Keratinocyte (primary cell): Measurements from ENCODE around the gene FGF10. TPM values are rescaled to one million over a fixed set of nuclear protein-coding genes. Genes with fewer than 3 reads are reported as not detected.

Experiments
- DNase-seq: peaks from one replicate; pipeline ENCODE4 v3.0.0-alpha.2; 2011; ENCODE audit warnings: low read depth, missing footprints, low spot score
- FAIRE-seq: peaks from 2 replicates; lab custom pipeline; 2011; peaks lifted over from hg19 to GRCh38; lab: Jason Lieb, UNC
- H2AFZ ChIP-seq: 2 replicates; pipeline ENCODE4 v1.6.0; 2012; ENCODE audit warnings: low read length, control low read depth, inconsistent platforms; ENCODE audit not compliant: control insufficient read depth
- H3K27ac ChIP-seq: 2 replicates; pipeline ENCODE4 v1.5.1; 2011; ENCODE audit warnings: low read length; ENCODE audit not compliant: control insufficient read depth, insufficient read depth
- H3K27me3 ChIP-seq: 3 replicates; pipeline ENCODE4 v1.6.0; 2011; ENCODE audit warnings: low read length; ENCODE audit not compliant: control insufficient read depth, insufficient read depth; ENCODE audit errors: extremely low read depth
- H3K36me3 ChIP-seq, 2 experiments: 2 replicates in 1 of 2; 3 replicates in 1 of 2; pipeline ENCODE4 v1.5.1; 2011; ENCODE audit warnings: low read length in 2 of 2, mild to moderate bottlenecking in 1 of 2; ENCODE audit not compliant: control insufficient read depth in 2 of 2, insufficient read depth in 2 of 2; ENCODE audit errors: extremely low read depth in 1 of 2
- H3K4me1 ChIP-seq: 3 replicates; pipeline ENCODE4 v1.5.1; 2011; ENCODE audit warnings: low read length; ENCODE audit not compliant: control insufficient read depth, insufficient read depth; ENCODE audit errors: extremely low read depth
- H3K4me2 ChIP-seq: 3 replicates; pipeline ENCODE4 v1.6.0; 2011; ENCODE audit warnings: low read depth, low read length; ENCODE audit not compliant: control insufficient read depth, insufficient read depth; ENCODE audit errors: extremely low read depth
- H3K4me3 ChIP-seq, 3 experiments: fragments of 200-600 bp in 1 of 3; sonication (generic) in 1 of 3; 2 replicates in 2 of 3; 3 replicates in 1 of 3; pipeline ENCODE4 v1.5.1; 2011 to 2016; ENCODE audit warnings: low read length in 3 of 3, mild to moderate bottlenecking in 3 of 3, control low read depth in 2 of 3, inconsistent platforms in 1 of 3, low read depth in 1 of 3, mixed read lengths in 1 of 3, mixed run types in 1 of 3, moderate library complexity in 1 of 3; ENCODE audit not compliant: control insufficient read depth in 2 of 3, insufficient read depth in 2 of 3; ENCODE audit errors: extremely low read depth in 1 of 3
- H3K79me2 ChIP-seq: 2 replicates; pipeline ENCODE4 v1.6.0; 2012; ENCODE audit warnings: low read length; ENCODE audit not compliant: control insufficient read depth, insufficient read depth
- H3K9ac ChIP-seq: 3 replicates; pipeline ENCODE4 v1.6.0; 2011; ENCODE audit warnings: low read length; ENCODE audit not compliant: control insufficient read depth, insufficient read depth; ENCODE audit errors: extremely low read depth
- H3K9me1 ChIP-seq: 3 replicates; pipeline ENCODE4 v1.6.0; 2011; ENCODE audit warnings: low read length; ENCODE audit not compliant: control insufficient read depth, insufficient read depth; ENCODE audit errors: extremely low read depth
- H3K9me3 ChIP-seq: 2 replicates; pipeline ENCODE4 v1.5.1; 2012; ENCODE audit warnings: low read depth, low read length; ENCODE audit not compliant: control insufficient read depth
- H4K20me1 ChIP-seq: 3 replicates; pipeline ENCODE4 v1.6.0; 2011; ENCODE audit warnings: low read length; ENCODE audit not compliant: control insufficient read depth, insufficient read depth; ENCODE audit errors: extremely low read depth
- CTCF ChIP-seq, 3 experiments: IDR thresholded peaks in 1 of 3; conservative IDR thresholded peaks in 1 of 3; optimal IDR thresholded peaks in 1 of 3; 2 replicates in 2 of 3; 3 replicates in 1 of 3; pipeline versions ENCODE3 to v1.5.1; 2011; ENCODE audit warnings: low read length in 3 of 3, mild to moderate bottlenecking in 3 of 3, moderate library complexity in 2 of 3, control low read depth in 1 of 3, inconsistent platforms in 1 of 3; ENCODE audit not compliant: insufficient read depth in 2 of 3; ENCODE audit errors: extremely low read depth in 1 of 3
- EZH2 ChIP-seq: IDR thresholded peaks from one replicate; pipeline ENCODE4 v1.6.1; 2012; ENCODE audit warnings: inconsistent platforms, mild to moderate bottlenecking, low read length, moderate library complexity
- dilution Hi-C: fragments of 300-500 bp; cut with MboI; formaldehyde crosslinking; loops from one replicate; pipeline ENCODE4 v1.7.0; 2020; ENCODE audit warnings: low sequenced_read_pairs; ENCODE audit not compliant: extremely low pct_ligation_motif_present
- polyA plus RNA-seq, 5 experiments: library from polyadenylated mRNA; depleted of rRNA in 3 of 5; stranded (reverse) in 3 of 5; stranded (forward) in 1 of 5; unstranded in 1 of 5; fragments of >200 nt; gene quantifications; 1 replicate in 1 of 5; 2 replicates in 3 of 5; 3 replicates in 1 of 5; pipeline versions ENCODE4 v1.2.1 to v1.2.3, GENCODE V29; 2011 to 2012; ENCODE audit warnings: missing spikeins in 2 of 5, low read depth in 1 of 5, low replicate concordance in 1 of 5

The FGF10 gene
- polyA plus RNA-seq, 1 donor (not counting 4 experiments of a cell fraction or from before 2014, with no cell fraction given), result not detected

GRCh38 chr5:44321144-44321725, 68.0 kb downstream of the FGF10 start:
- Histone ChIP-seq H2AFZ (no peak overlapping the region), H3K9me1 (no peaks in the 10 kb centered on the region), H3K4me1 (no peaks in the 10 kb centered on the region), H3K4me3 (no peak overlapping the region), H3K27me3 (no peaks in the 10 kb centered on the region), H3K9ac (no peak overlapping the region), H3K79me2 (no peaks in the 10 kb centered on the region), H3K4me2 (no peak overlapping the region), H3K27ac (no peak overlapping the region), H4K20me1 (no peaks in the 10 kb centered on the region), H3K9me3 (no peaks in the 10 kb centered on the region), H3K36me3 (no peaks in the 10 kb centered on the region)
- FAIRE-seq, result no peak
- DNase-seq, result no peak
- TF ChIP-seq EZH2 (no peak), CTCF (optimal IDR thresholded peaks at IDR 0.05 in 1 of 3, IDR thresholded peaks at IDR 0.05 in 1 of 3, conservative IDR thresholded peaks at IDR 0.05 in 1 of 3; ENCODE audit: extremely low read depth in 1 of 3, insufficient read depth in 2 of 3, low read length in 3 of 3) (no peak)
- dilution Hi-C loops, result no loop called here

GRCh38 chr5:44320188-44320587, 69.0 kb downstream of the FGF10 start:
- no peaks in the 10 kb centered on the region for H3K79me2 ChIP-seq
- FAIRE-seq (no peak), DNase-seq (no peak)
- no peaks in the 10 kb centered on the region for H3K9me1 ChIP-seq
- no peak overlapping the region for H3K9ac ChIP-seq
- no peaks in the 10 kb centered on the region for H3K9me3 ChIP-seq
- TF ChIP-seq EZH2 (no peak), CTCF (optimal IDR thresholded peaks at IDR 0.05 in 1 of 3, IDR thresholded peaks at IDR 0.05 in 1 of 3, conservative IDR thresholded peaks at IDR 0.05 in 1 of 3; ENCODE audit: extremely low read depth in 1 of 3, insufficient read depth in 2 of 3, low read length in 3 of 3) (no peak)
- H4K20me1 ChIP-seq, result no peaks in the 10 kb centered on the region
- H3K4me3 ChIP-seq, result no peak overlapping the region
- no peak overlapping the region for H3K27ac ChIP-seq
- H3K27me3 ChIP-seq, result no peaks in the 10 kb centered on the region
- no peak overlapping the region for H2AFZ ChIP-seq
- dilution Hi-C loops, result no loop called here
- H3K36me3 ChIP-seq, result no peaks in the 10 kb centered on the region
- no peak overlapping the region for H3K4me2 ChIP-seq
- H3K4me1 ChIP-seq, result no peaks in the 10 kb centered on the region
